Measurements from ENCODE around the gene PRRC2C. TPM values are rescaled to one million over a fixed set of nuclear protein-coding genes. Genes with fewer than 3 reads are reported as not detected.

The PRRC2C gene
- total RNA-seq, 1 experiment from 2014 or later, result 37.8 TPM

DNA sequence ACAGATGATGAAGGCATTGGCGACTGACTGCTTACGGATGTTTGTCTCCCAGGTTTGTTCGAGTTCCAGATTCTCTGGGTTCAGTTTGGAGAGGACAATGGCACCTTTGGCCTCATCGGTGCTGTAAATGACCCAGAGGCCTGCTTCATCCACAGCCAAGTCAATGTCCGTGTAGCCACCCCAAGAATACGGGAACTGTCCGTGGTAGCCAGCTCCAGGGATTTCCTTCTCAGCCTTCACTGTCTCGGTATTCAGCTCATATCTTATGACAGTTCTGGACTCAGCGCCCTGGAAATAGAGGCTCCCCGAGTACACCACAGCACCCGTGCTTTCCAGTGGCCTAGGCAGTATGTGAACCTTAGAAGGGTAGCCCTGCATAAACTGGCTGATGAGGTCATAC lies 150.8 kb downstream of the PRRC2C start:
- DNase-seq (ENCODE audit: low spot score), result no peak

DNA sequence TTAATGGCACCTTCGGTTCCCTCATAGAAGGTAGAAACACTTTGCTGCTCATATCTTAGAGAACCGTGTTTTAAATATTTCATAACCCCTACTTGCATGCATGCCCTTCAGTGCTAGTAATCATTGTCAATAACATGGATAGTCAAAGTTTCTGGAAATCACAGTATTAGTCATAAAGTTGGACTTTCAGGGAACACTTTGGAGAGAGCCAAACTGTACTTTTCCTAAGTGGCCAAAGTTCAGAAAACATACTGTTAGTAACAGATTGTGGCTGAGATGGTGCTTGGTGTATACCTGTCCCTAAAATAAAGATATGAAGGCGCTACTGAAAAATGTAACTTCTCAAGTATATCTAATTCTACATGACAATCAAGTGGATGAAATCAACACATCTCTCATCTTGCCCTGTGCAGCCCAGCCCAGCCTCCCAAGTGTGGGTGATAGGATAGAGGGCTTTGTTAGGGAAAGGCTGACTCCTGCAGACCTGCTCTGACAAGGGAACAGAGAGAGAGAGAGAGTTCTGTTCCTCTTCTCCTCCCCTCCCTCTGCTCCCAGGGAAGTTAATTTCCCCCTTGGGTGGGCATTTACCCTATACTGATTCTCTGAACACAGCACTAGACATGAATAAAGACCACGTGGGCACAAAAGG lies 152.7 kb downstream of the PRRC2C start:
- no peak for DNase-seq (ENCODE audit: low spot score)

DNA sequence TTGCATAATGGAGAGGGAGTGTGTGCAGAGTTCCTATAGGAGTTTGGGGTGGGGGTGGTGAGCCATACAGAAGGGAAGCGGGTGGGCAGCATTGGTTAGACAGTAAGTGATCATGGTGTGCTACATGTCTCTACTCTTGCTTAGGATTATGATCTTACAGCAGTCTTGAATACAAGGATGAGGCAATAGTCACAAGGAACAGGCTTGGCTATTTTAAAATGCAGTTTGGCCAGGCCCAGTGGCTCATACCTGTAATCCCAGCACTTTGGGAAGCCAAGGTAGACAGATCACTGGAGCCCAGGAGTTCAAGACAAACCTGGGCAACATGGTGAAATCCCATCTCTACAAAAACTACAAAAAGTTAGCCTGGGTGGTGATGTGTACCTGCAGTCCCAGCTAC lies 154.9 kb downstream of the PRRC2C start:
- DNase-seq (ENCODE audit: low spot score), result no peak

DNA sequence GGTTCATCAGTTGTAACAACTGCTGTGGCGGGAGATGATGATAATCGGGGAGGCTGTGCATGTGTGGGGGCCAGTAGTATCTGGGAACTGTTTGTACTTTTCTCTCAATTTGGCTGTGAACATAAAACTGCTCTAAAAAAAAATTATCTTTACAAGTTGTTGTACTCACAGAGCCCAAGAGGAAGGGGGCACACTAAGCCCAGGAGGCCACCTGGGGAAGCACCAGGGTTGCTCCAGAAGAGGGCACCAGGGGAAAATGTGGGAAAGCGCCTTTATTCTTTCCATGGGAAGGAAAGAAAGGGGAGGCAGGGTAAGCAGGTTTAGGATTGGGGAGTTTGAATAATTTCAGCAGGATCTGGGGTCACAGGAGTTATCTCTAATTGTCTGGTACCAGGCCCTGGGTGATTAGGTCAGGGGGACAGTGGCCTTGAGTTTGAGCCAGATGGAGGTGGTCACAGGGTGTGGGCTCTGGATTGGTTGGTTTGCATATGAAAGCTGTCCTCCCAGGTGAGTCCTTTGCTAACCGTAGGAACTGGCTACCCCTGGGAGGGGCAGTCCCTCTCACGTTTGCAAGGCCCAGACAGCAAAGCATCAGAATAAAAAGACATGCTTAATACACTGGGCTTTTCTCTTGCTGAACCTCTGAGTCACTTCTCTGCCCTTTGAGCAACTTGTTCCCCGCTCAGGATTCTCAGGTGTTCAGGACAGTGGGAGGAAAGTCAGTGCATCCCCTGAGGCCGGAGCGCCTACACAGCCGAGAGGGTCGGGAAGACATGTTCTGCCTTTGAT lies 155.9 kb downstream of the PRRC2C start:
- no peak for DNase-seq (ENCODE audit: low spot score)

DNA sequence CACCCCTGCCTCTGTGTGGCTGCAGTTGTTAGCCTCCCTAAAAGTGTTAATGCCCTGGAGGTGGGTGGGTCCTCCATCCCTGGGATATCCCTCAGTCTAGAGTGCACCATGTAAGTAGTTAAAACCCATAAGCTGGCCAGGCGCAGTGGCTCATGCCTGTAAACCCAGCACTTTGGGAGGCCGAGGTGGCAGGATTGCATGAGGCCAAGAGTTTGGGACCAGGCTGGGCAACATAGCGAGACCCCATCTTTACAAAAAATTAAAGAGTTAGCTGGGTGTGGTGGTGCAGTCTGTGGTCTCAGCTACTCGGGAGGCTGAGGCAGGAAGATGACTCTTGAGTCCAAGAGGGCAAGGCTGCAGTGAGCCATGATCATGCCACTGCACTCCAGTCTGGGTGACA lies 156.9 kb downstream of the PRRC2C start:
- no peak for DNase-seq (ENCODE audit: low spot score)

Other genes with a start within 250 kb of the PRRC2C start
- 0.06 TPM in 1 of 2 replicates, not detected in the other for gene FMO1, start 237.0 kb upstream of the PRRC2C start, total RNA-seq (2014; rRNA removed; shearing (Covaris generic))
- 4.5 and 5.8 TPM in 2 replicates for gene FMO4, start 171.3 kb upstream of the PRRC2C start, total RNA-seq (2014; rRNA removed; shearing (Covaris generic))
- gene MYOCOS, start 136.7 kb downstream of the PRRC2C start, total RNA-seq (2014; rRNA removed; shearing (Covaris generic)), result not detected in 2 replicates
- not detected in 2 replicates for gene MYOC, start 167.2 kb downstream of the PRRC2C start, total RNA-seq (2014; rRNA removed; shearing (Covaris generic))

Measured in H4 (cell line).